ENCODE data around the gene MOCOS. TPM values are rescaled to one million over a fixed set of nuclear protein-coding genes. Genes with fewer than 3 reads are reported as not detected.

Gene MOCOS
- total RNA-seq, 1 donor from 2014 or later = 2.0 TPM

DNA sequence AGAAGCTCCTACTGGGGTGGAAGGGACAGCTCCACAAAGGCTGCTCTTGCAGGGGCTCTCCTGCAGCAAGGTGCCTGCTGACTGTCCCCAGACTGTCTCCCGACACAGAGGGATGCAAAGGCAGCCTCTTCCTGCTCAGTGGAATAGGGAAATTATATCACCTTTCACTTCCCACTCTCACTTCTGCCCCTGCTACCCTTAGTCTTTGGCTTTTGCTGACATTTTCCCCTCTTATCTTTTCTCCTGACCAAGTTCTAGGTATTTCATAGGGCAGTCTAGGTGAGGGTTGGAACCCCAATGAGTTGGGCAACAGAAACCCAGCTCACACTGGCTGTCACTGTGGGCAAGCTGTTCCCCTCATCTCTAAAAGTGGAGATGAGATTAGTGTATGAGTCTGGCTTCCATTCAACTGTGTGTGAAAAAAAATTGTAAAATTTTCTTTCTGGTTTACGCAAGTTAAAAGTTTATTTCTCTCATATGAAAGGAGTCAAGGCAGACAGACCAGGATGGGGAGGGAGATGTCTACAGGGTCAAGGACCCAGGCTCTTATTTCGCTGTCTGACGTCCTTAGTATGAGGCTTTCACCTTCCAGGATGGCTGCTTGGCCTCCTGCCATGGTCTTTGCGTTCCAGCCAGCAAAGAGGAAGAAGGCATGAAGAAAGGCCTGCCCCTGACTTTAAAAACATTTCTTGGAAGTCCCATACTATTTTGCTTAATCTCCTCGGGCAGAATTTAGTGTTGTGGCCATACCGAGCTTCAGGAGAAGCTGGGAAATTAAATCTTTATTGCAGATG, 7.5 kb upstream of the MOCOS start:
- peaks cover 3% of the 10 kb centered on the region for H3K36me3 Mint-ChIP-seq (ENCODE audit: insufficient read depth)
- H3K9me3 Mint-ChIP-seq (ENCODE audit: low read depth) = no peaks in the 10 kb centered on the region
- TF ChIP-seq CTCF (IDR thresholded peaks at IDR 0.05; ENCODE audit: unreplicated experiment) = no peak
- peaks cover 20% of the 10 kb centered on the region for H3K27me3 Mint-ChIP-seq
- H3K27ac Mint-ChIP-seq = no peak overlapping the region
- no peaks in the 10 kb centered on the region for H3K4me1 Mint-ChIP-seq (ENCODE audit: low read depth)
- no peak for DNase-seq (ENCODE audit: low spot score, unreplicated experiment)
- H3K4me3 Mint-ChIP-seq (ENCODE audit: low read depth) = no peak overlapping the region

DNA sequence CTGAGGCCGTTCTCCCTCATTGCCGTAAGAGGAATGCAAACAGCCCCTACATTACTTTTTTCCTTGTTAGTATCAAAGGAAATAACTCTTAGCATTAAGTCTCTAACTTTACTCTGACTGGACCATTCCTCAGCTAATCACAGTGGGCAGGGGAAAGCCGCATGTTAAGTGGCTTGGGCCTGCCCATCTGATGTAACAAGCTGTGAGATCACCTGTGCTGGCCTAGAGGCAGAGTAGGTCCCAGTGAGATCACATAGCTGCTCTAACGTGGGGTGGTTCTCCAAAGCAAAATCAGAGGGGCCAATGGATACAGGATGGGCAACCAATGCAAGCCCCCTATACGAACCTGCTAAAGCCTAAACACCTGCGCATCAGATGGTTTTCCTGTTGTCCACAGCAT, 5.9 kb upstream of the MOCOS start:
- Mint-ChIP-seq H3K27me3 (peaks cover 37% of the 10 kb centered on the region), H3K4me1 (ENCODE audit: low read depth) (no peaks in the 10 kb centered on the region), H3K36me3 (ENCODE audit: insufficient read depth) (no peaks in the 10 kb centered on the region), H3K4me3 (ENCODE audit: low read depth) (no peak overlapping the region), H3K27ac (no peak overlapping the region), H3K9me3 (ENCODE audit: low read depth) (no peaks in the 10 kb centered on the region)
- no peak for DNase-seq (ENCODE audit: low spot score, unreplicated experiment)
- no peak for TF ChIP-seq CTCF (IDR thresholded peaks at IDR 0.05; ENCODE audit: unreplicated experiment)

DNA sequence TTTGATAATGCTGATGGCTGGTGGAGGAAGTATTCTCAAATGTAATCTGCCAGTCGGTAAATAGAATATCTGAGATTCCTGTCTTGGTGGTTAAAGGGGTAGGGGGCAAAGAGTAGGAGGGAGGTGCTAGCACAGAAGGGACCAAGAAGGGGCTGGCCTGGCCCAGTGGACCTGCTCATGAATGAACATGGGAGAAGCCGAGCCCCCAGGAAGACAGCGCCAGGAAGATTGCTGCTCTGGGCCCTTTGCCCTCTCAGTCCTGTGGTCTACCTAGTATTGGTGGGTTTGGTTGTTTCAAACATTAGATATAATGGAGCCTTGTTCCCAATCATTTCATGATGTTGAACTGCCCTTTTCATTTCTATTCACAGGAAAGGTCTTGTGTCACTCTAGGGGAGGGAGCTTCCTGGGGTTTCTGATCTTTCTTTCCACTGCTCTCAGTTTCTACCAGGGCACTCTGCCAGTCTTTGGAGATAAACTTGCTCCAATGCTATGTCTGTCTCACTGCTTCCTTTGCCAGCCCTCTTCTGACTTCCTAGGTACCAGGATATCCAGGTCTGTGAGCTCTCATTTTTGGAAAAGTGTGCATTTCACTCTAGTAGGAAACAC, 5.3 kb upstream of the MOCOS start:
- H3K36me3 Mint-ChIP-seq (ENCODE audit: insufficient read depth) = no peaks in the 10 kb centered on the region
- H3K4me1 Mint-ChIP-seq (ENCODE audit: low read depth) = no peaks in the 10 kb centered on the region
- no peaks in the 10 kb centered on the region for H3K9me3 Mint-ChIP-seq (ENCODE audit: low read depth)
- TF ChIP-seq CTCF (IDR thresholded peaks at IDR 0.05; ENCODE audit: unreplicated experiment) = no peak
- peaks cover 39% of the 10 kb centered on the region for H3K27me3 Mint-ChIP-seq
- no peak overlapping the region for H3K4me3 Mint-ChIP-seq (ENCODE audit: low read depth)
- DNase-seq (ENCODE audit: low spot score, unreplicated experiment) = no peak
- H3K27ac Mint-ChIP-seq = no peak overlapping the region

- H3K27ac Mint-ChIP-seq = no peak overlapping the region
- no peak for DNase-seq (ENCODE audit: low spot score, unreplicated experiment)
- H3K4me3 Mint-ChIP-seq (ENCODE audit: low read depth) = no peak overlapping the region
- peaks cover 45% of the 10 kb centered on the region for H3K27me3 Mint-ChIP-seq
- TF ChIP-seq CTCF (IDR thresholded peaks at IDR 0.05; ENCODE audit: unreplicated experiment) = no peak
- H3K36me3 Mint-ChIP-seq (ENCODE audit: insufficient read depth) = no peaks in the 10 kb centered on the region
- no peaks in the 10 kb centered on the region for H3K9me3 Mint-ChIP-seq (ENCODE audit: low read depth)
- no peaks in the 10 kb centered on the region for H3K4me1 Mint-ChIP-seq (ENCODE audit: low read depth)
Observed at GRCh38 chr18:36183033-36183432, 4.3 kb upstream of the MOCOS start.

GRCh38 chr18:36183987-36184386, 3.3 kb upstream of the MOCOS start:
- H3K4me1 Mint-ChIP-seq (ENCODE audit: low read depth) = peaks cover 3% of the 10 kb centered on the region
- H3K9me3 Mint-ChIP-seq (ENCODE audit: low read depth) = no peaks in the 10 kb centered on the region
- H3K4me3 Mint-ChIP-seq (ENCODE audit: low read depth) = no peak overlapping the region

More at GRCh38 chr18:36183987-36184386, 3.3 kb upstream of the MOCOS start:
- DNase-seq (ENCODE audit: low spot score, unreplicated experiment) = no peak
- no peak for TF ChIP-seq CTCF (IDR thresholded peaks at IDR 0.05; ENCODE audit: unreplicated experiment)
- Mint-ChIP-seq H3K36me3 (ENCODE audit: insufficient read depth) (no peaks in the 10 kb centered on the region), H3K27me3 (peaks cover 55% of the 10 kb centered on the region), H3K27ac (no peak overlapping the region)
